Cardiac muscle cell (in vitro differentiated cells and primary cell): Measurements from ENCODE around the gene NR0B2. TPM values are rescaled to one million over a fixed set of nuclear protein-coding genes. Genes with fewer than 3 reads are reported as not detected.

ENCODE experiments used
- DNase-seq, 2 donors: peaks; one replicate each; pipeline versions ENCODE4 v3.0.0 to v3.0.0-alpha.2; 2010 to 2017; ENCODE audit warnings: low read depth in 1 of 2, low spot score in 1 of 2
- H3K27ac ChIP-seq: fragments of 200-600 bp; sonication (generic); 2 replicates; pipeline ENCODE4 v1.5.1; 2016
- H3K27me3 ChIP-seq: fragments of 200-600 bp; sonication (generic); 2 replicates; pipeline ENCODE4 v1.6.0; 2016; ENCODE audit warnings: control low read depth
- H3K36me3 ChIP-seq: fragments of 200-600 bp; sonication (generic); 2 replicates; pipeline ENCODE4 v1.5.1; 2016; ENCODE audit warnings: control low read depth
- H3K4me1 ChIP-seq: fragments of 200-600 bp; sonication (generic); 2 replicates; pipeline ENCODE4 v1.8.1; 2017; ENCODE audit warnings: low read depth, mild to moderate bottlenecking, mixed run types
- H3K4me3 ChIP-seq: fragments of 200-600 bp; sonication (generic); 2 replicates; pipeline ENCODE4 v1.5.1; 2016; ENCODE audit warnings: mild to moderate bottlenecking
- H3K9me3 ChIP-seq: fragments of 200-600 bp; sonication (generic); 2 replicates; pipeline ENCODE4 v1.5.1; 2017; ENCODE audit warnings: low read depth, mild to moderate bottlenecking, control low read depth
- polyA plus RNA-seq: library from polyadenylated mRNA; unstranded; fragments of >200 nt; fragmentation: Nextera tagmentation; extraction: Ambion mirVana; gene quantifications from 2 replicates; pipeline ENCODE4 v1.2.1, GENCODE V29; 2016
- total RNA-seq: library from RNA; depleted of rRNA; stranded (reverse); fragments of >200 nt; gene quantifications from 2 replicates; pipeline ENCODE4 v1.2.3, GENCODE V29; 2016
- TF ChIP-seq, protein P1 (sequence below): IDR thresholded peaks from 2 replicates; pipeline ENCODE4 v1.5.1; 2012; ENCODE audit warnings: low read depth, mild to moderate bottlenecking, low read length

NR0B2 gene
- total and polyA plus RNA-seq, 2 experiments from 2014 or later = 2.1 to 3.3 TPM

DNA sequence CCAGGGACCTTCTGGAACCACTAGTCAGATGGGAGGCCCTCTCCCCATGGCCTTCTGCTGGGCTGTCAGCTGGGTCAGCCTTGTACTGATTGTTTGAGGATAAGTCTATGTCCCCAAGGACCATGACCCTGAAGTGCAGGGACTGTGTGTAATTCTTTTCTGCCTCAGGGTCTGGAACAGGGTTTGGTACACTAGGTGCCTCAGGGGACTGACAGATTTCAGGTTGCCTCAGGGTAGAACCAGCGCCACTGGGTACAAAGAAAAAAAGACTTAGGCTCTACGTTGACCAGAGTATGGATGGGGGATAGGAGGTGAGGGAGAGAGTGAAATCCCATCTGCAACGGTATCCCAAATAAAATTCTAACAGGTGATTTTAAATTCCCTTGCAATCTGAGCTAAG is 43.5 kb upstream of the NR0B2 start:
- DNase-seq = no peak
- no peaks in the 10 kb centered on the region for H3K4me1 ChIP-seq
- H3K36me3 ChIP-seq = no peaks in the 10 kb centered on the region
- H3K27me3 ChIP-seq = peaks cover 43% of the 10 kb centered on the region
- H3K4me3 ChIP-seq = no peak overlapping the region
- no peak overlapping the region for H3K27ac ChIP-seq
- no peaks in the 10 kb centered on the region for H3K9me3 ChIP-seq
- TF ChIP-seq, protein P1, sequence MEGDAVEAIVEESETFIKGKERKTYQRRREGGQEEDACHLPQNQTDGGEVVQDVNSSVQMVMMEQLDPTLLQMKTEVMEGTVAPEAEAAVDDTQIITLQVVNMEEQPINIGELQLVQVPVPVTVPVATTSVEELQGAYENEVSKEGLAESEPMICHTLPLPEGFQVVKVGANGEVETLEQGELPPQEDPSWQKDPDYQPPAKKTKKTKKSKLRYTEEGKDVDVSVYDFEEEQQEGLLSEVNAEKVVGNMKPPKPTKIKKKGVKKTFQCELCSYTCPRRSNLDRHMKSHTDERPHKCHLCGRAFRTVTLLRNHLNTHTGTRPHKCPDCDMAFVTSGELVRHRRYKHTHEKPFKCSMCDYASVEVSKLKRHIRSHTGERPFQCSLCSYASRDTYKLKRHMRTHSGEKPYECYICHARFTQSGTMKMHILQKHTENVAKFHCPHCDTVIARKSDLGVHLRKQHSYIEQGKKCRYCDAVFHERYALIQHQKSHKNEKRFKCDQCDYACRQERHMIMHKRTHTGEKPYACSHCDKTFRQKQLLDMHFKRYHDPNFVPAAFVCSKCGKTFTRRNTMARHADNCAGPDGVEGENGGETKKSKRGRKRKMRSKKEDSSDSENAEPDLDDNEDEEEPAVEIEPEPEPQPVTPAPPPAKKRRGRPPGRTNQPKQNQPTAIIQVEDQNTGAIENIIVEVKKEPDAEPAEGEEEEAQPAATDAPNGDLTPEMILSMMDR = no peak

- no peaks in the 10 kb centered on the region for H3K36me3 ChIP-seq
- H3K27ac ChIP-seq = no peak overlapping the region
- H3K4me1 ChIP-seq = no peaks in the 10 kb centered on the region
- no peaks in the 10 kb centered on the region for H3K9me3 ChIP-seq
- DNase-seq = no peak
- peaks cover 33% of the 10 kb centered on the region for H3K27me3 ChIP-seq
- no peak overlapping the region for H3K4me3 ChIP-seq
- TF ChIP-seq, protein P1 = no peak
Observed at GRCh38 chr1:26956321-26956720, 42.5 kb upstream of the NR0B2 start.

GRCh38 chr1:26953374-26953773 is 39.6 kb upstream of the NR0B2 start:
- TF ChIP-seq, protein P1 = no peak
- Histone ChIP-seq H3K9me3 (no peaks in the 10 kb centered on the region), H3K4me1 (no peaks in the 10 kb centered on the region)

DNA sequence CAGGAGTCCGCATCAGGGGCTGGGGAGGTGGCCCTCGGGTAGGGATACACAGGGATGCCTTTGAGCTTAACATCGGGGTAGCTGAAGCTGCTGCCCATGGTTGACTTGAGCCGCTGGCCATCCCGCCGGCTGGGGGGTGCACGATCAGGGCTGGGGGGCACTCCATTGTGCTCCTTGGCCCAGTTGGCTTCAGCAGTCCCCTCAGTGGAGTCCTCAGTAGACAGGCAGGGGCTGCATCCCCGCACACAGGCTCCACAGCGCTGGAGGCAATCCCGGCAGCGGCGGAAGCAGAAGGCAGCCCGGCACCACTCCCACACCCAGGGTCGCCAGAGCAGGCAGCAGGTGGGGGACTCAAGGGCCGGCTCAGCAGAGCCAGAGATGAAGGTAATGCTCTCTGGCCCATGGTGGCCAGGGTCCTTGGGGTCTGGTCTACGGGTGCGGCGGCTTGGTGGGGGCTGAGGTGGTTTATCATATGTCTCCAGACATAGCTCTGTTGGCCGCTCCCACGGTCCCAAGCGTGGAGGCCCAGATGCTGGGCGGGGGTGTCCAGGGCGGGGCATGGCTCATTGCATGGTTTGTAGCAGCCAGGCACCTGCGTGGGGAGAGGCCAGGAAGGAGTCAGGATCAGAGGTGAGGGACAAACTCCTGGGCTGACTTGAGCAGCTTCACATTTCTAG is 38.2 kb upstream of the NR0B2 start:
- Histone ChIP-seq H3K4me3 (no peak overlapping the region), H3K27me3 (no peaks in the 10 kb centered on the region), H3K27ac (no peak overlapping the region), H3K9me3 (no peaks in the 10 kb centered on the region), H3K36me3 (no peaks in the 10 kb centered on the region), H3K4me1 (no peaks in the 10 kb centered on the region)
- DNase-seq = no peak
- TF ChIP-seq, protein P1 = no peak

More at GRCh38 chr1:26953374-26953773, 39.6 kb upstream of the NR0B2 start:
- DNase-seq = no peak
- Histone ChIP-seq H3K4me3 (no peak overlapping the region), H3K27me3 (peaks cover 3% of the 10 kb centered on the region), H3K27ac (no peak overlapping the region), H3K36me3 (no peaks in the 10 kb centered on the region)

DNA sequence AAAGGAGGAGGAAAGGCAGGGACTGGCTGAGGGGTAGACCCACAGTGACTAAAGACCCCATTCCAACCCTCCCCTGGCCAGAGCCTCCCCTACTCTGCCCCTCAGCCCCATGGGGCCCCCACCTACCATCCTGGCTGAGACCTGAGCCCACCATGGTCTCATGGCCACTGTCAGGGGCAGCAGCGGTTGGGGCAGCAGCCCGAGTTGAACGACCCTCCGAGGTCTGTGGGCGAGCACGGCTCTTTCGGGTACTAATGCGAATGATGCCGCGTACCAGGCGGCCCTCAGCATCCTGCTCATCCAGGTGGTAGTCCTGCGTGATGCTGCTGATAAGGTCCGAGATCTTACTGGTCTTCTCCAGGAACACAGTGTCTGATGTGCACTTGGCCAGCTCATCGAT is 37.4 kb upstream of the NR0B2 start:
- Histone ChIP-seq H3K4me1 (no peaks in the 10 kb centered on the region), H3K36me3 (peaks cover 7% of the 10 kb centered on the region), H3K27me3 (no peaks in the 10 kb centered on the region), H3K27ac (no peak overlapping the region), H3K4me3 (no peak overlapping the region), H3K9me3 (no peaks in the 10 kb centered on the region)
- no peak for DNase-seq
- TF ChIP-seq, protein P1 = no peak

DNA sequence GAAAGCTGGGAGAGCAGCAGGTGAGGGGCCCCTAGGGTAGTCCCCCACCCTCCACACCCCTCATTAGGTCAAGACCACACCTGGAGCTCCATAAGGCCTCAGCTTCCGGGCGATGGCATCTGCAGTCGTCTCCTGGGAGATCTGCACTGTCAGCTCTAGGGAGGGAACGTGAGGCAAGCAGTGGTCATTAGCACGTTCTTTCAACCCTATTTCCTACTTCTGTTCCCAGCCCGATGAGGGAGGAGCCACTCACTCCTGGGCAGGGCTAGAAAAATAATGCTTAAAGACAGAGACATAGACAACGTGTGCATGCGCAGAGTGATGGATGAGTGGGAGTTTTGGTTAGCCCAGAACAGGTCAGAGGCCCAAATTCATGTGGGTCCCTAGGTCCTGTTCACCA is 36.8 kb upstream of the NR0B2 start:
- TF ChIP-seq, protein P1 = no peak
- DNase-seq = no peak
- H3K36me3 ChIP-seq = peaks cover 13% of the 10 kb centered on the region
- no peaks in the 10 kb centered on the region for H3K4me1 ChIP-seq
- H3K27me3 ChIP-seq = no peaks in the 10 kb centered on the region
- no peak overlapping the region for H3K27ac ChIP-seq
- H3K9me3 ChIP-seq = no peaks in the 10 kb centered on the region
- no peak overlapping the region for H3K4me3 ChIP-seq
